ENCODE measurements around the gene NTHL1. TPM values are rescaled to one million over a fixed set of nuclear protein-coding genes. Genes with fewer than 3 reads are reported as not detected.

Gene NTHL1
- total RNA-seq, 1 donor from 2014 or later, result 22.6 TPM

GRCh38 chr16:2084895-2085625, 37.4 kb upstream of the NTHL1 start:
- no peak for DNase-seq (ENCODE audit: extremely low read depth, low read depth, low spot score)

GRCh38 chr16:2083876-2084780, 36.5 kb upstream of the NTHL1 start:
- no peak for DNase-seq (ENCODE audit: extremely low read depth, low read depth, low spot score)

- DNase-seq (ENCODE audit: extremely low read depth, low read depth, low spot score), result no peak
Observed at GRCh38 chr16:2083409-2083808, 35.8 kb upstream of the NTHL1 start.

GRCh38 chr16:2082983-2083364, 35.3 kb upstream of the NTHL1 start:
- DNase-seq (ENCODE audit: extremely low read depth, low read depth, low spot score), result no peak

GRCh38 chr16:2082171-2082982, 34.7 kb upstream of the NTHL1 start:
- no peak for DNase-seq (ENCODE audit: extremely low read depth, low read depth, low spot score)

- no peak for DNase-seq (ENCODE audit: extremely low read depth, low read depth, low spot score)
Observed at GRCh38 chr16:2081201-2082084, 33.8 kb upstream of the NTHL1 start.

- no peak for DNase-seq (ENCODE audit: extremely low read depth, low read depth, low spot score)
Observed at GRCh38 chr16:2079991-2080390, 32.4 kb upstream of the NTHL1 start.

GRCh38 chr16:2079311-2079800, 31.7 kb upstream of the NTHL1 start:
- DNase-seq (ENCODE audit: extremely low read depth, low read depth, low spot score), result no peak

GRCh38 chr16:2078691-2079090, 31.1 kb upstream of the NTHL1 start:
- DNase-seq (ENCODE audit: extremely low read depth, low read depth, low spot score), result no peak

- DNase-seq (ENCODE audit: extremely low read depth, low read depth, low spot score), result no peak
Observed at GRCh38 chr16:2078096-2078495, 30.5 kb upstream of the NTHL1 start.

- no peak for DNase-seq (ENCODE audit: extremely low read depth, low read depth, low spot score)
Observed at GRCh38 chr16:2077696-2078095, 30.1 kb upstream of the NTHL1 start.

- no peak for DNase-seq (ENCODE audit: extremely low read depth, low read depth, low spot score)
Observed at GRCh38 chr16:2077016-2077415, 29.4 kb upstream of the NTHL1 start.

- no peak for DNase-seq (ENCODE audit: extremely low read depth, low read depth, low spot score)
Observed at GRCh38 chr16:2076072-2076865, 28.6 kb upstream of the NTHL1 start.

- DNase-seq (ENCODE audit: extremely low read depth, low read depth, low spot score), result no peak
Observed at GRCh38 chr16:2075631-2076030, 28.0 kb upstream of the NTHL1 start.

- no peak for DNase-seq (ENCODE audit: extremely low read depth, low read depth, low spot score)
Observed at GRCh38 chr16:2074071-2074470, 26.4 kb upstream of the NTHL1 start.

GRCh38 chr16:2072926-2073325, 25.3 kb upstream of the NTHL1 start:
- DNase-seq (ENCODE audit: extremely low read depth, low read depth, low spot score), result no peak

GRCh38 chr16:2071454-2072202, 24.0 kb upstream of the NTHL1 start:
- no peak for DNase-seq (ENCODE audit: extremely low read depth, low read depth, low spot score)

All from glomerular endothelial cell (primary cell).